Heart left ventricle (tissue), 13 donors: ENCODE measurements around the gene RAB38.

Experiments used
- POLR2A ChIP-seq, 2 donors: fragments of 450-650 bp; IDR thresholded peaks; one replicate each; pipeline ENCODE4 v1.6.1; 2017; ENCODE audit warnings: antibody characterized with exemption in 2 of 2, mild to moderate bottlenecking in 2 of 2, moderate library complexity in 2 of 2
- TF ChIP-seq, protein P1 (sequence below), 12 donors: fragments of 200-600 bp; sonication (generic) in 4 of 12; IDR thresholded peaks; one replicate each; pipeline versions ENCODE4 v1.5.0 to v1.8.0; 2018 to 2022; ENCODE audit warnings: antibody characterized with exemption in 12 of 12, mild to moderate bottlenecking in 5 of 12
- donor health status: ischemic (EF 13 %, LVEDD 7.1; RV severe dilation, severe dysfunction).
- donor health status: DM: no; HTN: yes; CAD: no.
- donor health status: DM: no; HTN: no; CAD: no.
- donor health status: ischemic (EF 25% LVEDD 6.9; RV normal size, moderate dysfunction).
- donor health status: ischemic (EF 25% LVEDD 5.7; RV mildly dilated, moderate dysfunction).
- donor health status: ischemic (EF 35%, LVEDD 5.7; RV mildly dilated, moderate dysfunction).
- donor health status: nonischemic (EF 11% LVEDD 7.7; RV severe dilation, severe dysfunction).
- donor health status: DM: yes; HTN: yes; CAD: no.
- donor health status: PGD.
- donor health status: ischemic (EF 29% LVEDD 5.4; RV normal size, mild dysfunction).
- donor health status: nonischemic (EF 23%, LVEDD 6.1; RV moderate dilation, normal function).

DNA sequence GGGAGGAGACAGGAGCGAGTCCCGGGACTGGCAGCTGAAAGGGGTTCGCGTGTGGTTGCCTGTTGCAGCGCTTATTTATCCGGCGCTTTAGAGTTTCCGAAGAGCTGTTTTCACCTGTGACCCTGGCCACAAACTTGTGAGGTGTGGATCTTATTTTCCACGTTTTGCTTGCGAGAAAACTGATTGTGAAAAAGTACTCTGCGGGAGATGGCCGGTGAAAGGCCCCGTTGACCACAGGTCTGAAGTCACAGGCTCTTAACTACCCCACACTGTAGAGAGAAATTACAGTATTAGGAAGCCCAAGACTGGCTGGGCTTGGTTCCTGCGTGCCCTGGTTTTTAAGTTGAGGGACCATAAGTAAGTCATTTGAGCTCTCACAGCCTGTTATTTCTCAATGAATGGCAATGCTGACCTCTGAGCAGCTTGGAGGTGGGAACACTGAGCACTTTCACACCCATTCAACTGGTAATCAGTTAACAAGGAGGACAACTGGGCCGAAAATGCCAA is 379 bp upstream of the RAB38 start:
- TF ChIP-seq, protein P1, sequence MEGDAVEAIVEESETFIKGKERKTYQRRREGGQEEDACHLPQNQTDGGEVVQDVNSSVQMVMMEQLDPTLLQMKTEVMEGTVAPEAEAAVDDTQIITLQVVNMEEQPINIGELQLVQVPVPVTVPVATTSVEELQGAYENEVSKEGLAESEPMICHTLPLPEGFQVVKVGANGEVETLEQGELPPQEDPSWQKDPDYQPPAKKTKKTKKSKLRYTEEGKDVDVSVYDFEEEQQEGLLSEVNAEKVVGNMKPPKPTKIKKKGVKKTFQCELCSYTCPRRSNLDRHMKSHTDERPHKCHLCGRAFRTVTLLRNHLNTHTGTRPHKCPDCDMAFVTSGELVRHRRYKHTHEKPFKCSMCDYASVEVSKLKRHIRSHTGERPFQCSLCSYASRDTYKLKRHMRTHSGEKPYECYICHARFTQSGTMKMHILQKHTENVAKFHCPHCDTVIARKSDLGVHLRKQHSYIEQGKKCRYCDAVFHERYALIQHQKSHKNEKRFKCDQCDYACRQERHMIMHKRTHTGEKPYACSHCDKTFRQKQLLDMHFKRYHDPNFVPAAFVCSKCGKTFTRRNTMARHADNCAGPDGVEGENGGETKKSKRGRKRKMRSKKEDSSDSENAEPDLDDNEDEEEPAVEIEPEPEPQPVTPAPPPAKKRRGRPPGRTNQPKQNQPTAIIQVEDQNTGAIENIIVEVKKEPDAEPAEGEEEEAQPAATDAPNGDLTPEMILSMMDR (IDR thresholded peaks at IDR 0.05): no peak
- no peak for TF ChIP-seq POLR2A (IDR thresholded peaks at IDR 0.05)
